Subcutaneous adipose tissue (tissue), 4 donors: Measurements from ENCODE around the gene TRAF5. TPM values are rescaled to one million over a fixed set of nuclear protein-coding genes. Genes with fewer than 3 reads are reported as not detected.

Experiments used
- total RNA-seq, 4 donors: library from RNA; depleted of rRNA; stranded (reverse); fragments of >200 nt; gene quantifications; one replicate each; pipeline ENCODE4 v1.1.0, GENCODE V29; 2016
- TF ChIP-seq, protein P1 (sequence below): fragments of 450-650 bp; IDR thresholded peaks from one replicate; pipeline ENCODE4 v1.5.1; 2016; ENCODE audit warnings: low read depth, mild to moderate bottlenecking, control low read depth, antibody characterized with exemption, moderate library complexity

TRAF5 gene, protein sequence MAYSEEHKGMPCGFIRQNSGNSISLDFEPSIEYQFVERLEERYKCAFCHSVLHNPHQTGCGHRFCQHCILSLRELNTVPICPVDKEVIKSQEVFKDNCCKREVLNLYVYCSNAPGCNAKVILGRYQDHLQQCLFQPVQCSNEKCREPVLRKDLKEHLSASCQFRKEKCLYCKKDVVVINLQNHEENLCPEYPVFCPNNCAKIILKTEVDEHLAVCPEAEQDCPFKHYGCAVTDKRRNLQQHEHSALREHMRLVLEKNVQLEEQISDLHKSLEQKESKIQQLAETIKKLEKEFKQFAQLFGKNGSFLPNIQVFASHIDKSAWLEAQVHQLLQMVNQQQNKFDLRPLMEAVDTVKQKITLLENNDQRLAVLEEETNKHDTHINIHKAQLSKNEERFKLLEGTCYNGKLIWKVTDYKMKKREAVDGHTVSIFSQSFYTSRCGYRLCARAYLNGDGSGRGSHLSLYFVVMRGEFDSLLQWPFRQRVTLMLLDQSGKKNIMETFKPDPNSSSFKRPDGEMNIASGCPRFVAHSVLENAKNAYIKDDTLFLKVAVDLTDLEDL
- 10 to 100 TPM; 10.1 to 19.1 (median 12.6) TPM for total RNA-seq

DNA sequence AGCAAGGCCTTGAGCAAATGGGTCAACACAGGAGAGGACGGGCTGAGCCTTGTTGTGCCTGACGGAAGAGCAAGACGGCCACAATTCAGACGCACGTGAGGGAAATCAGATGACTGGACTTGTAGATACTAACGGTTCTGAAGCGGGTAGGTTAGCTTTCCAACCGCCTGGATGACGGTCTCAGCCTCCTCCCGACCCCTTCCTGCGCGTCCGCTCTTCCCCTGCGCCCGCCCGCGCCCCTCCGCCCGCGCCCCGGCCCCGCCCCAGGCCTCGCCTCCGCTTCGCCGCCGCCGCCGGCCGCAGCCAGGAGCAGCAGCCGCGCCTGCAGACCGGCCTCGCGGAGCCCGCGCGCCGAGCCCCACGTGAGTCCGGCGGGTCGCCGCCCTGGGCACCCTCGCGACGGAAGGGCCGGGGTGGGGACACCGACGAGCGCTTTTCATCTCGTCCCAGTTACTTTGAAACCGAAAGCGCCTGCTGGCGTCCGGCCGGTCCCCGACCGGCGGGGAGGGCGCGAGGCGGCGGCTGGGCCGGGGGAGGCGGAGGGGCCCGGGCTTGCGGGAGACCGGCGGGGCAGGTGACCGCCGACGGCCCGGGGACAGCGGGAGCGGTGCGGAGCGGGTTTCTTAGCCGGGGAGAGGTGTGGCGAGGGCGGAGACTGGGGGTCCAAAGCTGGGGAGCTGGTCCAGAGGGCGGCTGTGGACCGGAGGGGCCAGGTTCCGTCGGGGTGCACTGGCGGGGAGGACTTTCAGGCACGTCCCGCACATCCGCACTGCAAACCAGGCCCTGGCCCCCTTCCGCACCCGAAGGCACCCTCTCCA is at the start of gene TRAF5:
TSS of gene TRAF5 (plus strand) at position 306 of the 818 bp plus-strand sequence. CDS start 26,407 bp downstream, outside the sequence.
- TF ChIP-seq, protein P1, sequence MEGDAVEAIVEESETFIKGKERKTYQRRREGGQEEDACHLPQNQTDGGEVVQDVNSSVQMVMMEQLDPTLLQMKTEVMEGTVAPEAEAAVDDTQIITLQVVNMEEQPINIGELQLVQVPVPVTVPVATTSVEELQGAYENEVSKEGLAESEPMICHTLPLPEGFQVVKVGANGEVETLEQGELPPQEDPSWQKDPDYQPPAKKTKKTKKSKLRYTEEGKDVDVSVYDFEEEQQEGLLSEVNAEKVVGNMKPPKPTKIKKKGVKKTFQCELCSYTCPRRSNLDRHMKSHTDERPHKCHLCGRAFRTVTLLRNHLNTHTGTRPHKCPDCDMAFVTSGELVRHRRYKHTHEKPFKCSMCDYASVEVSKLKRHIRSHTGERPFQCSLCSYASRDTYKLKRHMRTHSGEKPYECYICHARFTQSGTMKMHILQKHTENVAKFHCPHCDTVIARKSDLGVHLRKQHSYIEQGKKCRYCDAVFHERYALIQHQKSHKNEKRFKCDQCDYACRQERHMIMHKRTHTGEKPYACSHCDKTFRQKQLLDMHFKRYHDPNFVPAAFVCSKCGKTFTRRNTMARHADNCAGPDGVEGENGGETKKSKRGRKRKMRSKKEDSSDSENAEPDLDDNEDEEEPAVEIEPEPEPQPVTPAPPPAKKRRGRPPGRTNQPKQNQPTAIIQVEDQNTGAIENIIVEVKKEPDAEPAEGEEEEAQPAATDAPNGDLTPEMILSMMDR = no peak

DNA sequence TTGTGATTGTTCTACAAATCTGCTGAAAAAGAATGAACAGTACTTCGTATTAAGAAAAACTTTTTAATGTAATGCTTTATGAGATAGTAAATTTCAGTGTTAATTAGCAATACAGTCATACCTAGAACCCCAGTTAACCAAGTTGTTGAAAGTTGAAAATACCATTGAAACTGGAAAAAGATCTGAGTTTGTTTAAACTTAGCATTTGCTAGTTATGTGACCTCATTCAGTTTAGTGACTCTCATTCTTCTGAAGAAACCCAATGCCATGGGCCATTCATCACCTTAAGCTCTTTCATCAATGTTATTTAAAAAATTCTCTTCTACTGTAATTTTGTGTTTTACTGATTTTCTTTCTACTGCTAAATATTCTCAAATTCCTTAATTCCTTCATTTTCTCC is 47.3 kb upstream of the TRAF5 start:
- TF ChIP-seq, protein P1 = no peak

DNA sequence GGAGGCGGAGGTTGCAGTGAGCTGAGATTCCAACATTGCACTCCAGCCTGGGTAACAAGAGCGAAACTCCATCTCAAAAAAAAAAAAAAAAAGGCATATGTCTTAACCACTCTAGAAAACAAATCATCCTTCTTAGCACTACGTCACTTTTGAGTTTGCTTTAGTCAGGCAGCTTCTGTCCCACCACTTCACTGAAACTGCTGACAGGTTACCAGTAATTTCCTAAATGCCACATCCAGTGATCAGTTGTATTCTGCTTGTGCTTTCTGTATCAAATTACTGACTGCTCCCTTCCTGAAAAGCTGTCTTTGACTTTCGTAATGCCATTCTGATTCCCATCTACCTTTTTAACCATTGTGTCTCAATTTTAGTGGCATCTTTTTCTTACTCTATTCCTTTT is 45.7 kb upstream of the TRAF5 start:
- TF ChIP-seq, protein P1 = no peak

DNA sequence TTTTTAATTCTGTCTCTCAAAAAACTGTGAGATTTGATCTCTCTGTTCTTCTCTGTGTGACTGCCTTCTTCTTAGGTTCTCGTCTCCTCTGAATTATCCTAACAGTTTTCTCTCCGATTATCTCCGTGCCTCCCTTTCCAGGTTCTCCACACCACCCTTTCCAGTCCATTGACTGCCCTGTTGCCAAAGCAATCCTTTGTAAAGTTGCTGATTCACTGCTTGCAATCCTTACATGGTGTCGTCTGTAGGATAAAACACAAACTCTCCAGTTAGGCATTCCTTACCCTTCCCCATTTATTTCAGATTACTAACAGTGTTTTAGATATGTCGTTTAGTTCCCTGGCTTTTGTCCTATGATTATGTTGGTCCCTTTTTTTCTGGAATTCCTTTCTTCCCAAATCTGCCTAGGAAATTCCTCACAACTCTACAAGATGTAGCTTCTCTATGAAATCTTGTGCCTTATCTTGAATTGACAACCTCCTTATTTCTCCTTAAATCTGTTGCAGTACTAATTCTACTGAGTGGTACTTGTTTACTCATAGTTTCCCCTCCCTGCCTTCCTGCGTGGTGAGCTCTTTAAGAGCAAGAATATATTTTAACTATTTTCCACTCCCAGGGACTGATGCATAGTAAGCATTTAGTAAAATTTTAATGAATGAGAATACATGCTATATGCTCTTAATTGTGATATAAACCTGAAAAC is 45.2 kb upstream of the TRAF5 start:
- TF ChIP-seq, protein P1 = no peak

DNA sequence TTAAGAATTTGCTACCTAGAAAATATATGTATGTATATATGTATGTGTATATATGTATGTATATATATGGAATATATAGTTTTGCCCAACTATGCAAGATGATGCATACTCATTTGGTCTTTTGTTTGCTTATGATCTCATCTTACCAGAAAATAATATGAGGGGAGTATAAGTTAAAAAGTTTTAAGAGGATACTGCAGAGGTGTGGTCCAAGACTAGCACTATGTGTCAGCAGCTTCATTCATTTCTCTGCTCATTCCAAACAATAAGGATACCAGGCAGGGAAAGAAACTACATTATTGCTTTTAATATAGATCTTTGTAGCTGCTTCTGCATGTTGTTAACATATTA is 44.6 kb upstream of the TRAF5 start:
- TF ChIP-seq, protein P1 = no peak

DNA sequence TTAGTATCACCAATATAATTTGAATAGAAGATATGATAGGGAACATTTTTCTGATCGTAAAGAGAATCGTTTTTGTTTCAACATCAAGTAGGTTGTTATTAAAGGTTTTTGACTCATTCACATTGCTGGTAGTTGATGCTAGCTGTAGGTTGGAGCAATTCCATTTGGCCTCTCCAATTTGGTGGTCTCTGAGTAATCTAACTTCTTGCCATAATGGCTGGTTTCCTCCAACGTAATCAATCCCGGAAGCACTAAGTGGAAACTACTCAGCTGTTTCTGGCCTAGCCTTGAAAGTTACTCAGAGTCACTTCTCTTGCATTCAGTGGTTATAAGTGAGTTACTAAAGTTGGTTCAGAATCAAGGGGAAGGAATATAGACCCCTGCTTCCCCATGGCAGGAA is 41.4 kb upstream of the TRAF5 start:
- TF ChIP-seq, protein P1 = no peak
